ENCODE measurements around the gene CD300E.
"Not testable (repeated sequence)": the region's sequence is repeated elsewhere in the genome, so short reads cannot be mapped to it uniquely, and the experiment has no call there.

Gene CD300E

DNA sequence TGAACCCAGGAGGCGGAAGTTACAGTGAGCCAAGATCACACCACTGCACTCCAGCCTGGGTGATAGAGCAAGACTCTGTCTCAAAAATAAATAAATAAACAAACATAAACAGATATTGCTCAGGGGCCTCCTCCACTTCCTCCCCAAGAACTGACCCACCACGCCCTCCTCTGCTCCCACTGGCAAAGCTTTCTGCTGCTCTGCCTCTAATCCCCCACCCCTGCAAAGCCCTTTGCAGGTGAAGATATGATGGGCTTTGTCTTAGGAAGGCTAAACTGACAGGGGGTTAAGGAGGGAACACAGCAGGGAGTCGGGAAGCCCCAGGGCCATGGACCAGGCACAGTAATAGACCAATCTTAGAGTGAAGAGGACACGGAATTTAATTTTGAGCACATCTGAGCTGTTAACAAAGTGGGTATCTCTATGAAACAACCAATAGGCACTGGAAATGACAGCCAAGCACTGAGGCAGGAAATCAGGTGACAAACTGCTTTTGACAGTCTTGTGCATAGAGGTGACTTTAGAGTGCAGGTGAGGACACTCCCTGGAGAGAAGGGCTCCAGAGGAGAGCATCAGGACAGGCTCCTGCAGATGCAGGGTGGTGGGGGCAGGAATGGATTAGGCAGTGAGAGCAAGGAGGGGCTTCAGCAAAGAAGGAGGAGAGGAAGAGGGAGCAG is 25.1 kb downstream of the CD300E start:
- no peak for DNase-seq (ENCODE audit: low read depth)

DNA sequence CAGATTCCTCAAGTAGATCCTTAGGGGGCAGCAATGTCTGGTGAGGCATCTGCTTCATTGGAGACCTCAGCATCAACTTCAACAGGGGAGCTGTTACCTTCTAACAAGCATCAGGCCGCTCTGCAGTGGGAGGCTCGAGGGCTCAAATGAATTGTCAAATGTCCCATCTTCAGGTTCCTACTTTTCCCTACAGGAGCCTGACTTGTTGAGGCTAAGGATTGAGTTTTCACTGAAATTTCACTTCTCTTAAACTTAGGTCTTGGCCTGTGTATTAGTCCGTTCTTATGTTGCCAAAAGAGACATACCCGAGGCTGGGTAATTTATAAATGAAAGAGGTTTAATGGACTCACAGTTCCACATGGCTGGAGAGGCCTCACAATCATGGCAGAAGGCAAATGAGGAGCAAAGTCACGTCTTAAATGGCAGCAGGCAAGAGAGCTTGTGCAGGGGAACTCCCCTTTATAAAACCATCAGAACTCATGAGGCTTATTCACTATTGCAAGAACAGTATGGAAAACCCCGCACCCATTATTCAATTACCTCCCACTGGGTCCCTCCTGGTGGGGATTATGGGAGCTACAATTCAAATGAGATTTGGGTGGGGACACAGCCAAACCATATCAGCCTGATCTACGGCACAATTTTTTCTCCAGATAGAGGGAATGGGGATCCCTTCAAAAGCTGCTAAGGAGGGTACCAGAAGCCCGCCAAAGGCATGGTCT is 26.3 kb downstream of the CD300E start:
- no peak for DNase-seq (ENCODE audit: low read depth)

DNA sequence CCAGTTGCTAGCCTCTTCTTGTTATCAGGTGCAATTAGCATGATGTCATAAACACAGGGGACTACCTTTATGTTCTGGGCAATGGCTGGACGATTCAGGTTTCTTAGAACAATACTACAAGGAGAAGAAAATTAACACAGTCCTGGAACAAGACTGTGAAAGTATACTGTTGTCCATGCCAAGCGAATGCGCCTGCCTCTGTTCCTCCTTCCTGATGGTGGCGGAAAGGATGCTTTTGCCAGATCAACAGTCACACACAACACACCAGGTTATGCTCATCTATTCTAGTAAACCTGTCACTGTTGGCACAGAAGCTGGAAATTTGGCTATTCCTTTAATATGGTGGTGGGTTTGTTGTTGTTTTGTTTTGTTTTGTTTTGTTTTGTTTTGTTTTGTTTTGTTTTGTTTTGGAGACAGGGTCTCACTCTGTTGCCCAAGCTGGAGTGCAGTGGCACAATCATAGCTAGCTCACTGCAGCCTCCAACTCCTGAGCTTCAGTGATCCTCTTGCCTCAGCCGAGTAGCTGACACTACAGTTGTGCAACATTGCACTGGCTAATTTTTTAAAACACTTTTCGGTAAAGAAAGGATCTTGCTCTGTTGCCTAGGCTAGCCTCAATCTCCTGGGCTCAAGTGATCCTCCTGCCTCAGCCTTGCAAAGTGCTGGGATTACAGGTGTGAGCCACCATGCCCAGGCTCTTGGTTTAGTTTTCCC is 28.3 kb downstream of the CD300E start:
- no peak for DNase-seq (ENCODE audit: low read depth)

DNA sequence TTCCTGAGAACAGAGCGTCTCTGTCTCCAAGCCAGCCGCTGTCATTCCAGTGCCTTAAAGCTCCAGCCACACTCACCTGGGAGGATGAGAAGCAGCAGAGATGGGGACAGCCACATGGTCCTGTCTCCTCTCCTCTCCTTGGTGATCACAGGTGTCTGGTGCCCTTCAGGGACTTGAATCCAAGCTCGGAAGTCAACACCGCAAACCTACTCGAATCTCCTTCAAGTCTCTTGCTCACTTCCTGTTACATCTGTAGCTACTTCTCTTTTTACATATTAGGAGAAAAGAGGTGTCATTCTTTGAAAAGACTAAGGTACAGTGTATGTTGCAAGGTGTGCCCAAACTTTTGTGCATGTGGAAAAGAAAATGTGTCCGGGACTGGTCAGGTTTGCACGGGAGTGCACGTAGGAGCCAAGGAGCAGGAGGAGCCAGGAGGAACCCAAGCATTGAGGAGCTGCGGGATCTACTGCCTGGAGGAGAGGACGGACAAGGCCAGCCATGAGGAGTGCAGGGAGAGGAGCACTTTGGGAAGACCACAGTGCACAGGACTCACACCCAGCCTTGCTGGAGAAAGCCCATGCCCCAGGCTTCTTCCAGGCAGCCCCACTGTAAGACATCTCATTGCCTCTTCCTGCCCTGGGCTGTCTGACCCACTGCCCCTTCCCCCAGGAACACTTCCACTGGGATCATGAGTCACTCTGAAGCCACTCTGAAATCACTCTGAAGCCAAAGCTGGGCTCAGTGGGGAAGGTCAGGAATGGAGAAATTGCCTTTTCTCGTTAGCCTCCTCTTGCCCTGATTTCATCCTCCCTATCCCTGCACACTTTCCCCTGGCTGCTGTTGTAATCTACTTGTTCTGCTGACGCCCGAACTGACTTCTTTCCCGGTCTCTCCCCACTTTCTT is 31.2 kb downstream of the CD300E start, which contains the start of gene CD300LD:
TSS of gene CD300LD (minus strand) at position 197 of the 904 bp plus-strand sequence. CDS start at position 116, 81 bp downstream.
- DNase-seq (ENCODE audit: low read depth): no peak

DNA sequence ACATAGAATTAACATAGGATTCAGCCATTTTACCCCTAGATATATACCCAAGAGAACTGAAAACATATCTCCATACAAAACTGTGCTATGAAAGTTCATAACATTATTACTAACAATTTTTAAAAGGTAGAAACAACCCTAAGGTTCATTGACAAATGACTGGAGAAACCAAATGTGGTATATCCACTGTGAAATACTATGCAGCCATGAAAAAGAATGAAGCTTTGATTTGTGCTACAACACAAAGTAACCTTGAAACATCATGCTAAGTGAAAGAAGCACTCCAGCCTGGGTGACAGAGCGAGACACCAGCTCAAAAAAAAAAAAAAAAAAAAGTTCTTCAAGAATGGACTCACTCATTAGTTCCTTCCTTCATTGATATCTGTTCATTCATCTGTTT is 32.0 kb downstream of the CD300E start:
- no peak for DNase-seq (ENCODE audit: low read depth)

DNA sequence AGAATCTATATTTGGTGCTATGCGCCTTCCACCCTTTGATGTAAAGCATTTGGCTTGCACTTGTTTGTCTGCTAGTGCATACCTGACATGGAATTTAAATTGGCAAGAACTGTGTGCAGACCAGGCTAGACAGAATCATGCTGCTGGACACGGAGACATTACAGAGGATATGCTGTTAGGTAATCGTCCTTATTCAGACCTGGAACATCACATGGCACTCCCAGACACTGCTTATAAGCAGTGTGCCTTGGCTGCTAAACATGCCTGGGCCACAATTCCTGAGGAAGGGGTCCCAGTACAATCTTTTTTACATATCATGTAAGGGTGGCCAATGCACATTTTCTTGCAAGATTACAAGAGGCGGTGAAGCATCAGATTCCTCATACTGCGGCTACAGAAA is 37.8 kb downstream of the CD300E start:
- DNase-seq (ENCODE audit: low read depth): no peak

DNA sequence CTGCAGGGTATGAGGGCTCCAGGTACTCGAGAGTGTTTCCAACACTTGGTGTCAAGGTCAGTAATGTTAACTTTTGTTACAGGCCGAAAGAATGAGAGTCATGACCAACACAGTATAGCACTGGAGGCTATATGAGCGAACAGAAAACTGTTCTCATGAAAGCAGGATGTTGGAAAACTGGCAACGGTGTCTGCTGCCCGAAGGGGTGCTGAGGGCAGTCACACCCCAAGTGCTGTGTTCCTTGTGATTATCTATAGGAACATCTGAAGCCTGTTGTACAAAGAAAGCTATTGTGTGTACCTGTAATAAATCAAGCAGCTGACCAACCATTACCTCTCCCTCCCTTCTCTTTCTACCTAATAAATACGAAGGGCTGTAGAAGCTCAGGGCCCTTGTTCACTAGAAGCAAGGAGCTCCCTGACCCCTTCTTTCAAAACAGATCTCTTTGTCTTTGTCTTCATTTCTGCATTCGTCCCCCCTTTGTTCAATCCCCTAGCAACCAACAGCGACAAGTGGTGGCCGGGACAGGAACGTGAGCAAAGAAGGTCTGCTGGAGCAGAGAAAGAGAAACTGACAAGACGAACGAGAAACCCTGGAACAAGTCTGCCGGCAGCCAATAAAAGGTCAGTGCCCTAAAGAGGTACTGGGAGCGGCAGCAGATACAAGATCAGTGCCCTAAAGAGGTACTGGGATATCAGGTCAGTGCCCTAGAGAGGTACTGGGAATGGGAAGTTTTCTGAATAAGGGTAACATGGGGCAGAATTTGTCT is 39.1 kb downstream of the CD300E start:
- no peak for DNase-seq (ENCODE audit: low read depth)

DNA sequence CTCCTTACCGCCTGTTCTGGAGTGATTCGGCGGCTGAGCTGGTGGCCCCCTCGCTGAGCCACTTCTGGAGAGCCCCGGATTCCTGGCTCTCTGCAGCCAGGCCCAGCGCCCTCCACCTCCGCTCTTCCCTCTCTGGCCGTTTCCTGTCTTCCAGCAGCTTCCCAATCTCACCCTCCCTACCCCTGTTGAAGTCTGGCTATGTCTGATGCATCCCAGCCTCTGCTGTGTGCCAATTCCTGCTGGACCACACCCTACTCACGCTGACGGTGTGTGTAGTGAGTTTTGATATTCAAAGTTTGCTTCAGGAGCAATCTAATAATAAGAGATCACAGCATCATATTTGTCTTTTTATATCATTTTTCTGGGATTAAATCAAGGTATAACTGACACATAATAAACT is 40.9 kb downstream of the CD300E start:
- no peak for DNase-seq (ENCODE audit: low read depth)

DNA sequence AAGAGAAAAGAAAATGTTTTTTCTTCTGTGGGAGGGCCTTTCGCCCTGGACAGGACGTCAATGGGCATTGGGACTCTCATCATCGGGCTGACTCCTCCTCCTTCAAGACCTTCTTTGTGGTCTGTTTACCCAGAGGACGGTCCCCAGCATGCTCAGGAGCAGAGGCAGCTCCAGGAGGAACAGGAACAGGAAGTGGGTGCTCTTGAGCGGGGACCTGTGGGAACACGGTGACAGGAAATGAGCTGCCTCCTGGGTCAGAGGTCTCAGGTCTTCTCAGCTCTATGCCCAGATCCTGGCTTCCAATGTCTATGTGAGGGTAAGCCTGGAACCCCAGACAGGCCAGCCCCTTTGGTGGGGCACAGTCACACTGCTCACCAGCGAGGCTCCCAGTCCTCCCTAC is 43.6 kb downstream of the CD300E start:
- DNase-seq (ENCODE audit: low read depth): no peak

DNA sequence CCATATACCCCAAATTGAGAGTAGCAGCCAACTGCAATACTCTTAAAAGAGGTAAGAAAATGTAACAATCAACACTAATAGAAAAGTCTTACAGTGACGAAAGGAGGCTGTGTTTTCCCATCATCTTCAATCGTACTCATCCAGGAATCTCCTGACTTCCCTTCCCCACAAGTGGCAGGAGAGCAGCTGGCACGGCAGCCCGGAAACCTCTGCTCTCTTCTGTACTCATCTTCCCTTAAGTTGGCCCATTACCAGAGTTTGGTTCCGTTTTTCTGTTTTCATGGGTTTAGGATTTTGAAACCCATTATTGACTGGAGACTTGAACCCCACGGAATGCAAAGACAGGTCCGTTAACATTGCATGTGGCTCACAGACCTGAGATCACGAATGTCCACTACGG is 44.6 kb downstream of the CD300E start:
- no peak for DNase-seq (ENCODE audit: low read depth)

DNA sequence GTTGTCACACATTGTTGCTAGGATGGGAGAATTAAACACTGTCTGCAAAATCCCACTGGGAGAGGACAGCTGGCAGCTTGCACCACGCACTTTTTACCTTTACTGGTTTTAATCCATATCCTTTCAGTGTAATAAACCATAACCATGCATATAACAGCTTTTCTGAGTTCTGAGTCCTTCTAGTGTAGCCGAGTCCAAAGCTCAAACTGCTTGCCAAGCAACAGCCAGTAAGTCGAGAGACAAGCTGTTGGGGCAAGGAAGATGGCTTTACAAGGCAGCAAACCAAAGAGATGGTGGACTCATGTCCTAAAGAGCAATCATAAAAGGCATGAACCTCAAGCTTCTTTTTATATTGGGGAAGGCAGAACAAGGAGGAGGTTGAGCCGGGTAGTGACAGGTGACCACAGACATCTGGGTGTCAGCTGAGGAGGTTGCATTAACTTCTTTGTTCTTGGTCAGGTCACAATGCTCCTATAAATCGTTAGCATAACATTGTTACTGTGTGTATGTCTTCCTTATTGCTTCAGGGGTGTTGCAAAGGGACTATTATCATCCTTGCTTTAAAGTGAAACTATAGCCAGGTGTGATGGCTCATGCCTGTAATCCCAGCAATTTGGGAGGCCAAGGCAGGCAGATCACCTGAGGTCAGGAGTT is 48.9 kb downstream of the CD300E start:
- no peak for DNase-seq (ENCODE audit: low read depth)

DNA sequence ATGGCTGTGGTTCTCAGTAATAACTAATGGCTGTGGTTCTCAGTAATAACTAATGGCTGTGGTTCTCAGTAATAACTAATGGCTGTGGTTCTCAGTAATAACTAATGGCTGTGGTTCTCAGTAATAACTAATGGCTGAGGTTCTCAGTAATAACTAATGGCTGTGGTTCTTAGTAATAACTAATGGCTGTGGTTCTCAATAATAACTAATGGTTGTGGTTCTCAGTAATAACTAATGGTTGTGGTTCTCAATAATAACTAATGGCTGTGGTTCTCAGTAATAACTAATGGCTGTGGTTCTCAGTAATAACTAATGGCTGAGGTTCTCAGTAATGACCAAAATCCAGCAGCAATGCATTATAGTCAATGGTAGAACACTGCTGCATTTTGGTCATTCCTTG is 49.9 kb downstream of the CD300E start:
- DNase-seq (ENCODE audit: low read depth): not testable (repeated sequence)

DNA sequence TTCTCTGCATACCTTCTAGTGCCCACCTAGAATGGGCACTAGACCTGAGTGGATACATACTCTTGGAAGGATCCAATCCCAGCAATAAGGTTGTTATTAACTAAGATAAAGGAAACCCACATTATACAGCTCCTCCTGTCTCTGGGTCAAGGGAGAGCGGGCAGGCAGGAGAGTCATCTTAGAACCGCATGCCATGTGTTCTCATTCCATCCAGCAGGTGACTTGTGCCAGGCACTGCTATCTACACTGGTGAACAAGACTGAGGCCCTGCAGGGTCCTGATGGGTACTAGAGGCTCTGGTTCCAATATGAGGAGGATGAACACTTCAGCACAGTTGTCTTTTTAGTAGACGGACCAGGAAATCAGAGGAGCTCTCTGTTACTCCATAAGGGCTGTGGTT is 50.4 kb downstream of the CD300E start:
- DNase-seq (ENCODE audit: low read depth): no peak

DNA sequence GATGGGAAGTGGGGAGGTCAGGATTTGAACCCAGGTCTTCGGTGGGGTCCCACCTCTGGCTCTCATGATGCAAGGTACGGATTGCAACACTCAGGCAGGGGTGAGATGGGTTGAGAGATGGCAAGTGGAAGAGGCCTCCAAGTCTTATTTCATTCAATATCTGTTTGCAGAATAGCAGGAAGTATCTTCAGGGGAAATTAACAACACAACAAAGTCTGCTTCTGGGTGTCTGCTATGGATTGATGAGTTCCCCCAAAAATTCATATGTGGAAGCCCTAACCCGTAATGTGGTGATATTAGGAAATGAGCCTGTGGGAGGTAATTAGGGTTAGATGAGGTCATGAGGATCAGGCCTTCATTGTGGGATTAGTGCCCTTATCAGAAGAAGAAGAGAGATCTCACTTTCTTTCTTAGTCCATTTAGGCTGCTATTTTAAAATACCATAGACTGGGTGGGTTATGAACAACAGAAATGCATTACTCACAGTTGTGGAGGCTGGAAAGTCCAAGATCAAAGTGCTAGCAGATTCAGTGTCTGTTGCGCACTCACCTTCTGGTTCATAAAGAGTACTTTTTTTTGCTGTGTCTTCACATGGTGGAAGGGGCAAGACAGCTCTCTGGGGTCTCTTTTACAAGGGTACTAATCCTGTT is 51.8 kb downstream of the CD300E start:
- no peak for DNase-seq (ENCODE audit: low read depth)

DNA sequence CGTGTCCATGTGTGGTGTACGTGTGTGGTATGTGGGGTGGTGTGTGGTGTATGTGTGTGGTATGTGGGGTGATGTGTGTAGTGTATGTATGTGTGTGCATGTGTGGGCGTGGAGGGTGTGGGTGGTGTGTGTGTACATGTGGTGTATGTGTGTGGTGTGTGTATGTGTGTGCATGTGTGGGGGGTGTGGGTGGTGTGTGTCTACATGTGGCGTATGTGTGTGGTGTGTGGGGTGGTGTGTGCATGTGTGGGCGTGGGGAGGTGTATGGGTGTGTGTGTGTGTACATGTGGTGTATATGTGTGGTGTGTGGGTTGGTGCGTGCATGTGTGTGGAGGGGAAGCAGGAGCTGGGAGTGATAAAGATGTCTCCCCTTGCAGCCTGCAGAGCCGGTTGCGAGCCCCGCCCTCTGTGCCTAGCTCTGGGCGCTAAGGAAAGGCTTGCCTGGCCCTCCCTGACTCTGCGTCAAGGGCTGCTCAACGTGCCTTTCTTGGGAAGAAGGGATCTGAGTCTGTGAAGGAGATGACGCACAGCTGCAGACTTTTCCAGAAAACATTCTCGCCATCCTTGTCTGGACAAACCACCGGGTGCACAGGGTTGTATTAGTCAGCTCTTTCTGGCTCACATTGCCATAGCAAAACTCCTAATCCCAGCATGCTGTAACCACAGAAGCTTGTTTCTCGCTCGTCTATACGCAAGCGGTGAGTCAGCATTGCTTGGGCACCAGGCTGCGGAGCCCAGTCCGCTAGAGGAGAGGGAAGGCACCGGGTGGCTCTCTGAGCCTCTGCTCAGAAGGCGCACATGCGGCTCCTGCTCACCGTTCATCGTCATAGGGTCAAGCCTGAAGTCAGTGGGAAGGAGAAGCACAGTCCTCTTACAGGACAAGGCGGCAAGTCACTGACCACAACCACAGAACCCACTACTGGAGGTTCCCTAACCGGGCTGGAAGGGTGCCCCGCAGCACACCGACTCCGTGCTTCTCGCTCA is 54.2 kb downstream of the CD300E start:
- DNase-seq (ENCODE audit: low read depth): no peak

DNA sequence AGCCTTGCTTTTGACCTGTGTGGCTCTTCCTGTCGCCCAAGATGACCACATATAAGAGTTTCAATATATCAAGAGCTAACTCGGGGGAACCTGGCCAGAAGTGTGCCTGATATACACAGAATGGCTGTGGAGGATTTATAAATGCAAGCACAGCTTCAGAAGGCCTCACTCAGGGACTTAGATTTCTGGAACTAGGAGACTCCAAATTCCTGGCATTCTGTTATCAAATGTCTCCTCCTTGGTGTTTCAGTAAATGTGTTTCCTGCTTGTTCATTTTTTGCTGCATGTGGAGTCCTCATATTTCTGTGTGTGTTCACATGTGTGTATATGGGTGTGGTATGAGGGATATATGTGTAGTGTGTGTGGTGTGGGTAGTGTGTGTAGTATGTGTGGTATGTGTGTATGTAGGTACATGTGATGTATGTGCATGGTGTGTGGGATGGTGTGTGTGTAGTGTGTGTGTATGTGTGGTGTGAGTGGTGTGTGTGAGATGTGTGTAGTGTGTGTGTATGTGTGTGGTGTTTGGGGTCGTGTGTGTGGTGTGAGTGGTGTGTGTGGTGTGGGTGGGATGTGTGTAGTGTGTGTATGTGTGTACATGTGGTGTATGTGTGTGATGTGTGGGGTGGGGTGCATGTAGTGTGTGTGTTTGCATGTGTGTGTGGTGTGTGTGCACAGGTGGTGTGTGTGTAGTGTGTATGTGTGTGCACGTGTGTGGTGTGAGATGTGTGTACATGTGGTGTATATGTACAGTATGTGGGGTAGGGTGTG is 55.2 kb downstream of the CD300E start:
- no peak for DNase-seq (ENCODE audit: low read depth)

DNA sequence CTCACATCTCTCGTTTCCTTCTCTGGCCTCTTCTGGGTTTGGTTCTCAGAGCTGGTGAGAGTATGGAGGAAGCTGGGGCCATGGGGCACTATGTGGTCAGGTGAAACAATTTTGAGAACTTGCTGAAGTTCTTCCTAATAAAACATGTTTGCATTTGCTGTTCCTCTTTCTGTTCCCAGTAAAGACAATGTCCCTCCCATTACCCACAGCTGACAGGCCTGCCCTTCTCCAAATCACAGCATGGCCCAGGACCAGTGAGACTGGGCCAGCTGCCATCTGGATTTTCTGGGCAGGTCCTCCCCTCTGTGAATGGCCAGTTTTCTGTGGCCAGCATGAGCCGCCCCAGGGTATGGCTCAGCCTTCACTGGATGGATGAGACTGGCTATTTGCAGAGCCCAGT is 56.1 kb downstream of the CD300E start, which contains the start of gene CD300H:
TSS of gene CD300H (minus strand) at position 113 of the 400 bp plus-strand sequence.
- no peak for DNase-seq (ENCODE audit: low read depth)

DNA sequence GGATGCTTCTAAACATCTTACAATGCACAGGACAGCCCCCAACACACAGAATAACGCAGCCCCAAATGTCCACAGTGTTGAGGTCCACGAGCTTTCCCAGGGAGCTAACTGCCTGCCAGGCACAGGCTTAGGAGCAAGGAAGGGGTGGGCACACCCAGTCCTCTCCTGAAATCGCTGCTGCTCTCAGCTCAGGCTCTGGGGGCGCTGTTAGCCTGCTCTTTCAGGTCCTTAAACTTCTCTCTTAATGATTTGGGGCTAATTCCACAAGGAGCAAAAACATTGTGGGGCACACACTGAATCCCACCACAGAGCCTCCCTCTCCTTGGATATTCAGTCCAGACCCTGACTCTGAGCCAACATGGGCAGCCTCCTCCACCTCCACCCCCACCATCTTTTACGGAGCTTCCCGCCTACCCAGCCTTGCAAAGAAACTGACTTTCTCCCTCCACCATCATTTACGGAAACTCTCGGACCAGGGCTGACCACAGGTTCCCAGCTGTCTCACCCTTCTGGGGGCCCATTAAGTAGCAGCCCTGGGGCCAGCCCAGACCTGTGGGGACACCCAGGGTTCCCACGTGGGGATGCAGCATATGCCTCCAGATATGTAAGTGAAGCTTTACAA is 57.3 kb downstream of the CD300E start:
- DNase-seq (ENCODE audit: low read depth): no peak
